GM23338 (cell line): ENCODE data around the gene PRELP.

Experiments
- CREB1 ChIP-seq: fragments of 250-450 bp; sonication (Bioruptor Pico); IDR thresholded peaks from 2 replicates; pipeline ENCODE4 v1.5.0; 2020; ENCODE audit warnings: low read depth, mild to moderate bottlenecking, moderate library complexity
- EZH2 ChIP-seq: fragments of 200-600 bp; sonication (generic); IDR thresholded peaks from one replicate; pipeline ENCODE4 v1.8.0; 2017; ENCODE audit warnings: antibody characterized with exemption, mild to moderate bottlenecking, low read depth; ENCODE audit not compliant: unreplicated experiment
- EZH2phosphoT487 ChIP-seq: fragments of 200-600 bp; sonication (generic); IDR thresholded peaks from one replicate; pipeline ENCODE4 v1.8.1; 2018; ENCODE audit warnings: antibody characterized with exemption; ENCODE audit not compliant: unreplicated experiment
- NANOG ChIP-seq: IDR thresholded peaks from 2 replicates; pipeline ENCODE4 v1.6.1; 2016; ENCODE audit warnings: antibody characterized with exemption, borderline replicate concordance
- POLR2AphosphoS5 ChIP-seq: IDR thresholded peaks from 2 replicates; pipeline ENCODE4 v1.6.1; 2016; ENCODE audit warnings: antibody characterized with exemption, low read depth
- REST ChIP-seq: IDR thresholded peaks from one replicate; pipeline ENCODE4 v1.6.1; 2018; ENCODE audit warnings: antibody characterized with exemption; ENCODE audit not compliant: unreplicated experiment
- ZNF114 ChIP-seq: fragments of 250-450 bp; sonication (Bioruptor Pico); IDR thresholded peaks from 2 replicates; pipeline ENCODE4 v1.5.0; 2020; ENCODE audit warnings: mild to moderate bottlenecking, moderate library complexity
- TF ChIP-seq, protein P1 (sequence below), 2 experiments: fragments of 200-600 bp in 1 of 2; sonication (generic) in 1 of 2; conservative IDR thresholded peaks; 2 replicates each; pipeline versions ENCODE4 v1.5.1 to v1.6.1; 2016 to 2017; ENCODE audit warnings: antibody characterized with exemption in 2 of 2, low read depth in 2 of 2, mild to moderate bottlenecking in 2 of 2, moderate library complexity in 1 of 2

- TF ChIP-seq, protein P1, sequence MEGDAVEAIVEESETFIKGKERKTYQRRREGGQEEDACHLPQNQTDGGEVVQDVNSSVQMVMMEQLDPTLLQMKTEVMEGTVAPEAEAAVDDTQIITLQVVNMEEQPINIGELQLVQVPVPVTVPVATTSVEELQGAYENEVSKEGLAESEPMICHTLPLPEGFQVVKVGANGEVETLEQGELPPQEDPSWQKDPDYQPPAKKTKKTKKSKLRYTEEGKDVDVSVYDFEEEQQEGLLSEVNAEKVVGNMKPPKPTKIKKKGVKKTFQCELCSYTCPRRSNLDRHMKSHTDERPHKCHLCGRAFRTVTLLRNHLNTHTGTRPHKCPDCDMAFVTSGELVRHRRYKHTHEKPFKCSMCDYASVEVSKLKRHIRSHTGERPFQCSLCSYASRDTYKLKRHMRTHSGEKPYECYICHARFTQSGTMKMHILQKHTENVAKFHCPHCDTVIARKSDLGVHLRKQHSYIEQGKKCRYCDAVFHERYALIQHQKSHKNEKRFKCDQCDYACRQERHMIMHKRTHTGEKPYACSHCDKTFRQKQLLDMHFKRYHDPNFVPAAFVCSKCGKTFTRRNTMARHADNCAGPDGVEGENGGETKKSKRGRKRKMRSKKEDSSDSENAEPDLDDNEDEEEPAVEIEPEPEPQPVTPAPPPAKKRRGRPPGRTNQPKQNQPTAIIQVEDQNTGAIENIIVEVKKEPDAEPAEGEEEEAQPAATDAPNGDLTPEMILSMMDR (conservative IDR thresholded peaks at IDR 0.05; ENCODE audit: low read depth in 2 of 2): no peak
- TF ChIP-seq EZH2 (no peak), POLR2AphosphoS5 (no peak), REST (no peak), NANOG (no peak), ZNF114 (CRISPR knock-in tag) (no peak), EZH2phosphoT487 (no peak), CREB1 (no peak)
These were observed 42.0 kb downstream of the PRELP start for GRCh38 chr1:203517426-203518110.
